Keratinocyte (primary cell): ENCODE results near the gene GNAI1. TPM values are rescaled to one million over a fixed set of nuclear protein-coding genes. Genes with fewer than 3 reads are reported as not detected.

Experiments used
- DNase-seq: peaks from one replicate; pipeline ENCODE4 v3.0.0-alpha.2; 2011; ENCODE audit warnings: low read depth, missing footprints, low spot score
- FAIRE-seq: peaks from 2 replicates; lab custom pipeline; 2011; peaks lifted over from hg19 to GRCh38; lab: Jason Lieb, UNC
- H2AFZ ChIP-seq: 2 replicates; pipeline ENCODE4 v1.6.0; 2012; ENCODE audit warnings: low read length, control low read depth, inconsistent platforms; ENCODE audit not compliant: control insufficient read depth
- H3K27ac ChIP-seq: 2 replicates; pipeline ENCODE4 v1.5.1; 2011; ENCODE audit warnings: low read length; ENCODE audit not compliant: control insufficient read depth, insufficient read depth
- H3K27me3 ChIP-seq: 3 replicates; pipeline ENCODE4 v1.6.0; 2011; ENCODE audit warnings: low read length; ENCODE audit not compliant: control insufficient read depth, insufficient read depth; ENCODE audit errors: extremely low read depth
- H3K36me3 ChIP-seq, 2 experiments: 2 replicates in 1 of 2; 3 replicates in 1 of 2; pipeline ENCODE4 v1.5.1; 2011; ENCODE audit warnings: low read length in 2 of 2, mild to moderate bottlenecking in 1 of 2; ENCODE audit not compliant: control insufficient read depth in 2 of 2, insufficient read depth in 2 of 2; ENCODE audit errors: extremely low read depth in 1 of 2
- H3K4me1 ChIP-seq: 3 replicates; pipeline ENCODE4 v1.5.1; 2011; ENCODE audit warnings: low read length; ENCODE audit not compliant: control insufficient read depth, insufficient read depth; ENCODE audit errors: extremely low read depth
- H3K4me2 ChIP-seq: 3 replicates; pipeline ENCODE4 v1.6.0; 2011; ENCODE audit warnings: low read depth, low read length; ENCODE audit not compliant: control insufficient read depth, insufficient read depth; ENCODE audit errors: extremely low read depth
- H3K4me3 ChIP-seq, 3 experiments: fragments of 200-600 bp in 1 of 3; sonication (generic) in 1 of 3; 2 replicates in 2 of 3; 3 replicates in 1 of 3; pipeline ENCODE4 v1.5.1; 2011 to 2016; ENCODE audit warnings: low read length in 3 of 3, mild to moderate bottlenecking in 3 of 3, control low read depth in 2 of 3, inconsistent platforms in 1 of 3, low read depth in 1 of 3, mixed read lengths in 1 of 3, mixed run types in 1 of 3, moderate library complexity in 1 of 3; ENCODE audit not compliant: control insufficient read depth in 2 of 3, insufficient read depth in 2 of 3; ENCODE audit errors: extremely low read depth in 1 of 3
- H3K79me2 ChIP-seq: 2 replicates; pipeline ENCODE4 v1.6.0; 2012; ENCODE audit warnings: low read length; ENCODE audit not compliant: control insufficient read depth, insufficient read depth
- H3K9ac ChIP-seq: 3 replicates; pipeline ENCODE4 v1.6.0; 2011; ENCODE audit warnings: low read length; ENCODE audit not compliant: control insufficient read depth, insufficient read depth; ENCODE audit errors: extremely low read depth
- H3K9me1 ChIP-seq: 3 replicates; pipeline ENCODE4 v1.6.0; 2011; ENCODE audit warnings: low read length; ENCODE audit not compliant: control insufficient read depth, insufficient read depth; ENCODE audit errors: extremely low read depth
- H3K9me3 ChIP-seq: 2 replicates; pipeline ENCODE4 v1.5.1; 2012; ENCODE audit warnings: low read depth, low read length; ENCODE audit not compliant: control insufficient read depth
- H4K20me1 ChIP-seq: 3 replicates; pipeline ENCODE4 v1.6.0; 2011; ENCODE audit warnings: low read length; ENCODE audit not compliant: control insufficient read depth, insufficient read depth; ENCODE audit errors: extremely low read depth
- CTCF ChIP-seq, 3 experiments: IDR thresholded peaks in 1 of 3; conservative IDR thresholded peaks in 1 of 3; optimal IDR thresholded peaks in 1 of 3; 2 replicates in 2 of 3; 3 replicates in 1 of 3; pipeline versions ENCODE3 to v1.5.1; 2011; ENCODE audit warnings: low read length in 3 of 3, mild to moderate bottlenecking in 3 of 3, moderate library complexity in 2 of 3, control low read depth in 1 of 3, inconsistent platforms in 1 of 3; ENCODE audit not compliant: insufficient read depth in 2 of 3; ENCODE audit errors: extremely low read depth in 1 of 3
- EZH2 ChIP-seq: IDR thresholded peaks from one replicate; pipeline ENCODE4 v1.6.1; 2012; ENCODE audit warnings: inconsistent platforms, mild to moderate bottlenecking, low read length, moderate library complexity
- dilution Hi-C: fragments of 300-500 bp; cut with MboI; formaldehyde crosslinking; loops from one replicate; pipeline ENCODE4 v1.7.0; 2020; ENCODE audit warnings: low sequenced_read_pairs; ENCODE audit not compliant: extremely low pct_ligation_motif_present
- polyA plus RNA-seq, 5 experiments: library from polyadenylated mRNA; depleted of rRNA in 3 of 5; stranded (reverse) in 3 of 5; stranded (forward) in 1 of 5; unstranded in 1 of 5; fragments of >200 nt; gene quantifications; 1 replicate in 1 of 5; 2 replicates in 3 of 5; 3 replicates in 1 of 5; pipeline versions ENCODE4 v1.2.1 to v1.2.3, GENCODE V29; 2011 to 2012; ENCODE audit warnings: missing spikeins in 2 of 5, low read depth in 1 of 5, low replicate concordance in 1 of 5

Gene GNAI1
- polyA plus RNA-seq, 1 donor (not counting 4 experiments of a cell fraction or from before 2014, with no cell fraction given): 84.1 TPM

GRCh38 chr7:80253653-80254052, 119.0 kb downstream of the GNAI1 start:
- no peaks in the 10 kb centered on the region for H3K79me2 ChIP-seq
- H3K9me3 ChIP-seq: no peaks in the 10 kb centered on the region
- no peak overlapping the region for H3K4me3 ChIP-seq
- no peaks in the 10 kb centered on the region for H3K27me3 ChIP-seq
- H3K4me2 ChIP-seq: no peak overlapping the region
- FAIRE-seq (no peak), DNase-seq (no peak)
- no peaks in the 10 kb centered on the region for H3K9me1 ChIP-seq
- dilution Hi-C loops: no loop called here
- TF ChIP-seq EZH2 (no peak), CTCF (optimal IDR thresholded peaks at IDR 0.05 in 1 of 3, IDR thresholded peaks at IDR 0.05 in 1 of 3, conservative IDR thresholded peaks at IDR 0.05 in 1 of 3; ENCODE audit: extremely low read depth in 1 of 3, insufficient read depth in 2 of 3, low read length in 3 of 3) (no peak)
- H2AFZ ChIP-seq: no peak overlapping the region
- H3K27ac ChIP-seq: no peak overlapping the region
- H3K9ac ChIP-seq: no peak overlapping the region
- no peaks in the 10 kb centered on the region for H3K4me1 ChIP-seq
- H3K36me3 ChIP-seq: no peaks in the 10 kb centered on the region
- H4K20me1 ChIP-seq: no peaks in the 10 kb centered on the region

- H2AFZ ChIP-seq: no peak overlapping the region
- no peaks in the 10 kb centered on the region for H3K27me3 ChIP-seq
- H3K4me1 ChIP-seq: no peaks in the 10 kb centered on the region
- H3K4me2 ChIP-seq: no peak overlapping the region
- H3K9me3 ChIP-seq: no peaks in the 10 kb centered on the region
- no peak for DNase-seq
- no peak for FAIRE-seq
- H3K79me2 ChIP-seq: no peaks in the 10 kb centered on the region
- dilution Hi-C loops: no loop called here
- H3K4me3 ChIP-seq: no peak overlapping the region
- H3K9ac ChIP-seq: no peak overlapping the region
- H3K36me3 ChIP-seq: no peaks in the 10 kb centered on the region
- H4K20me1 ChIP-seq: no peaks in the 10 kb centered on the region
- TF ChIP-seq CTCF (optimal IDR thresholded peaks at IDR 0.05 in 1 of 3, IDR thresholded peaks at IDR 0.05 in 1 of 3, conservative IDR thresholded peaks at IDR 0.05 in 1 of 3; ENCODE audit: extremely low read depth in 1 of 3, insufficient read depth in 2 of 3, low read length in 3 of 3) (no peak), EZH2 (no peak)
- no peaks in the 10 kb centered on the region for H3K9me1 ChIP-seq
- no peak overlapping the region for H3K27ac ChIP-seq
Measured at GRCh38 chr7:80255656-80256055, 121.0 kb downstream of the GNAI1 start.
